ENCODE measurements around the gene DCAKD. TPM values are rescaled to one million over a fixed set of nuclear protein-coding genes. Genes with fewer than 3 reads are reported as not detected.

DCAKD gene
- total RNA-seq, 1 experiment from 2014 or later, result 31.9 TPM

- TF ChIP-seq TCF7L2 (IDR thresholded peaks at IDR 0.05; ENCODE audit: borderline replicate concordance, extremely low read depth, insufficient read depth, insufficient read length) (no peak), SP1 (IDR thresholded peaks at IDR 0.05; ENCODE audit: low read depth) (no peak)
- ChIA-PET POLR2A (no interaction called here), RAD21 (ENCODE audit: low non-redundant PET in 1 of 2, low total read pairs in 2 of 2, uncharacterized antibody in 2 of 2, unreplicated experiment in 2 of 2) (no interaction called here), CTCF (interaction anchor here (1.0 kb wide), 1 partner anchor 13 kb away, joined by 3 read pairs; no protein-coding TSS in a partner anchor)
- H3K27me3 ChIP-seq (ENCODE audit: insufficient read depth, low read length), result no peaks in the 10 kb centered on the region
- ATAC-seq, result no peak
- no peaks in the 10 kb centered on the region for H3K9me2 ChIP-seq (ENCODE audit: insufficient read depth)
- no peak overlapping the region for H3K9ac ChIP-seq (ENCODE audit: low read length)
- no peak overlapping the region for H2AFZ ChIP-seq (ENCODE audit: low read depth, low read length, poor library complexity, severe bottlenecking)
- no peak overlapping the region for H3K4me2 ChIP-seq (ENCODE audit: low read length)
- no peaks in the 10 kb centered on the region for H3K4me1 ChIP-seq (ENCODE audit: control insufficient read depth in 1 of 2, insufficient read depth in 2 of 2, low read length in 2 of 2)
- no peak for DNase-seq (ENCODE audit: low read depth, low spot score)
- no peaks in the 10 kb centered on the region for H3K9me3 ChIP-seq (ENCODE audit: control insufficient read depth in 1 of 2, insufficient read depth in 1 of 2, low read depth in 1 of 2, low read length in 2 of 2)
- no peak overlapping the region for H3K27ac ChIP-seq (ENCODE audit: low read depth, low read length)
- no peak overlapping the region for H3K4me3 ChIP-seq (replicated peaks in 1 of 2; ENCODE audit: low read depth in 1 of 2, low read length in 2 of 2)
- intact Hi-C loops (cut with micrococcal nuclease), result no loop called here
- no peaks in the 10 kb centered on the region for H3K36me3 ChIP-seq (ENCODE audit: control insufficient read depth in 1 of 2, insufficient read depth in 2 of 2, low read length in 2 of 2)
- BruUV-seq (replicated peaks), result no TSS peak
- H4K20me1 ChIP-seq (ENCODE audit: insufficient read depth), result no peaks in the 10 kb centered on the region
- no peaks in the 10 kb centered on the region for H3K79me2 ChIP-seq (ENCODE audit: insufficient read depth, low read length)
These were observed 44.4 kb downstream of the DCAKD start for GRCh38 chr17:45006927-45007461.

GRCh38 chr17:45005700-45006099 is 45.7 kb downstream of the DCAKD start:
- Histone ChIP-seq H3K9ac (ENCODE audit: low read length) (no peak overlapping the region), H3K9me2 (ENCODE audit: insufficient read depth) (no peaks in the 10 kb centered on the region), H3K4me3 (replicated peaks in 1 of 2; ENCODE audit: low read depth in 1 of 2, low read length in 2 of 2) (no peak overlapping the region), H3K4me1 (ENCODE audit: control insufficient read depth in 1 of 2, insufficient read depth in 2 of 2, low read length in 2 of 2) (no peaks in the 10 kb centered on the region), H3K36me3 (ENCODE audit: control insufficient read depth in 1 of 2, insufficient read depth in 2 of 2, low read length in 2 of 2) (no peaks in the 10 kb centered on the region), H3K79me2 (ENCODE audit: insufficient read depth, low read length) (no peaks in the 10 kb centered on the region), H3K27ac (ENCODE audit: low read depth, low read length) (no peak overlapping the region), H3K4me2 (ENCODE audit: low read length) (no peak overlapping the region), H3K27me3 (ENCODE audit: insufficient read depth, low read length) (no peaks in the 10 kb centered on the region), H2AFZ (ENCODE audit: low read depth, low read length, poor library complexity, severe bottlenecking) (no peak overlapping the region), H4K20me1 (ENCODE audit: insufficient read depth) (no peaks in the 10 kb centered on the region), H3K9me3 (ENCODE audit: control insufficient read depth in 1 of 2, insufficient read depth in 1 of 2, low read depth in 1 of 2, low read length in 2 of 2) (no peaks in the 10 kb centered on the region)
- ChIA-PET CTCF (no interaction called here), RAD21 (ENCODE audit: low non-redundant PET in 1 of 2, low total read pairs in 2 of 2, uncharacterized antibody in 2 of 2, unreplicated experiment in 2 of 2) (no interaction called here), POLR2A (no interaction called here)
- ATAC-seq (no peak), DNase-seq (ENCODE audit: low read depth, low spot score) (no peak)
- TF ChIP-seq MAX (IDR thresholded peaks at IDR 0.05) (no peak), ATF3 (IDR thresholded peaks at IDR 0.05) (no peak), SIN3A (IDR thresholded peaks at IDR 0.05; ENCODE audit: low read depth) (no peak), CEBPB (IDR thresholded peaks at IDR 0.05; ENCODE audit: low read depth) (no peak), EZH2 (IDR thresholded peaks at IDR 0.05) (no peak), ZBTB33 (IDR thresholded peaks at IDR 0.05; ENCODE audit: extremely low read depth, insufficient replicate concordance, low read length) (no peak), JUND (IDR thresholded peaks at IDR 0.05) (no peak), ZFX (IDR thresholded peaks at IDR 0.05) (no peak), REST (IDR thresholded peaks at IDR 0.05; ENCODE audit: low read depth) (no peak), ZNF274 (IDR thresholded peaks at IDR 0.05; ENCODE audit: low read depth, low read length) (no peak), RAD21 (IDR thresholded peaks at IDR 0.05; ENCODE audit: low read depth) (no peak), SP1 (IDR thresholded peaks at IDR 0.05; ENCODE audit: low read depth) (no peak), SRF (IDR thresholded peaks at IDR 0.05; ENCODE audit: low read depth) (no peak), FOSL1 (IDR thresholded peaks at IDR 0.05; ENCODE audit: low read depth) (no peak)
- BruUV-seq (replicated peaks), result no TSS peak
- intact Hi-C loops (cut with micrococcal nuclease), result no loop called here
